Neutrophil (primary cell): ENCODE data around the gene RPS3.

ENCODE experiments used
- H3K27ac ChIP-seq: fragments of 200-600 bp; sonication (generic); 2 replicates; pipeline ENCODE4 v1.5.1; 2016; ENCODE audit warnings: mild to moderate bottlenecking, moderate library complexity
- H3K27me3 ChIP-seq: fragments of 200-600 bp; sonication (generic); 2 replicates; pipeline ENCODE4 v1.6.0; 2016; ENCODE audit warnings: mild to moderate bottlenecking
- H3K36me3 ChIP-seq: fragments of 200-600 bp; sonication (generic); 2 replicates; pipeline ENCODE4 v1.5.1; 2017
- H3K4me1 ChIP-seq, 2 experiments: fragments of 200-600 bp in 1 of 2; sonication (generic) in 1 of 2; 1 replicate in 1 of 2; 2 replicates in 1 of 2; pipeline versions ENCODE4 v1.5.1 to v1.6.1; 2013 to 2016; ENCODE audit warnings: low read depth in 1 of 2, low read length in 1 of 2, mild to moderate bottlenecking in 1 of 2, moderate library complexity in 1 of 2; ENCODE audit not compliant: control insufficient read depth in 1 of 2, insufficient read depth in 1 of 2
- H3K4me3 ChIP-seq, 2 experiments: fragments of 200-600 bp in 1 of 2; sonication (generic) in 1 of 2; 1 replicate in 1 of 2; 2 replicates in 1 of 2; pipeline ENCODE4 v1.5.1; 2013 to 2016; ENCODE audit warnings: low read depth in 1 of 2, low read length in 1 of 2, mild to moderate bottlenecking in 1 of 2, moderate library complexity in 1 of 2
- H3K9me3 ChIP-seq: fragments of 200-600 bp; sonication (generic); 2 replicates; pipeline ENCODE4 v1.5.1; 2016
- CTCF ChIP-seq: fragments of 200-600 bp; sonication (generic); IDR thresholded peaks from 2 replicates; pipeline ENCODE4 v1.5.1; 2016; ENCODE audit warnings: antibody characterized with exemption

The RPS3 gene

GRCh38 chr11:75428989-75429640, 29.8 kb downstream of the RPS3 start:
- peaks cover 79% of the 10 kb centered on the region for H3K27me3 ChIP-seq

GRCh38 chr11:75429641-75429901, 30.3 kb downstream of the RPS3 start:
- Histone ChIP-seq H3K9me3 (peaks cover 6% of the 10 kb centered on the region), H3K27ac (no peak overlapping the region), H3K36me3 (no peaks in the 10 kb centered on the region), H3K27me3 (peaks cover 83% of the 10 kb centered on the region), H3K4me3 (no peak overlapping the region), H3K4me1 (peaks cover 10 to 25% of the 10 kb centered on the region in 2 experiments)
- TF ChIP-seq CTCF = no peak

More at GRCh38 chr11:75428989-75429640, 29.8 kb downstream of the RPS3 start:
- TF ChIP-seq CTCF = no peak
- Histone ChIP-seq H3K36me3 (no peaks in the 10 kb centered on the region), H3K4me3 (no peak overlapping the region), H3K4me1 (peaks cover 10 to 25% of the 10 kb centered on the region in 2 experiments), H3K9me3 (peaks cover 6% of the 10 kb centered on the region), H3K27ac (no peak overlapping the region)

- Histone ChIP-seq H3K27me3 (peaks cover 85% of the 10 kb centered on the region), H3K4me3 (peak overlapping the region; percentile 25 to 28), H3K9me3 (peaks cover 6% of the 10 kb centered on the region), H3K36me3 (no peaks in the 10 kb centered on the region), H3K27ac (no peak overlapping the region), H3K4me1 (peaks cover 10 to 25% of the 10 kb centered on the region in 2 experiments)
- no peak for TF ChIP-seq CTCF
Measured at GRCh38 chr11:75429902-75430713, 30.8 kb downstream of the RPS3 start.

GRCh38 chr11:75430714-75431532, 31.6 kb downstream of the RPS3 start:
- TF ChIP-seq CTCF = no peak
- peaks cover 6% of the 10 kb centered on the region for H3K9me3 ChIP-seq
- H3K4me3 ChIP-seq = peak overlapping the region; percentile 25 to 28
- no peak overlapping the region for H3K27ac ChIP-seq
- no peaks in the 10 kb centered on the region for H3K36me3 ChIP-seq
- peaks cover 10 to 25% of the 10 kb centered on the region in 2 experiments for H3K4me1 ChIP-seq
- H3K27me3 ChIP-seq = peaks cover 85% of the 10 kb centered on the region
